ENCODE results near the gene HACD3.

Gene HACD3

GRCh38 chr15:65540314-65540713 is 10.1 kb downstream of the HACD3 start:
- TF ChIP-seq TEAD4 (IDR thresholded peaks at IDR 0.05) (no peak), ZBTB7A (IDR thresholded peaks at IDR 0.05; ENCODE audit: low read depth) (no peak), CEBPB (IDR thresholded peaks at IDR 0.05) (no peak), TCF12 (IDR thresholded peaks at IDR 0.05; ENCODE audit: low read depth) (no peak)

- no peak for TF ChIP-seq TAF1 (IDR thresholded peaks at IDR 0.05; ENCODE audit: low read depth)
- TF ChIP-seq EP300 (IDR thresholded peaks at IDR 0.05; ENCODE audit: borderline replicate concordance) = no peak
- no peak for TF ChIP-seq CEBPB (IDR thresholded peaks at IDR 0.05)
- no peak for TF ChIP-seq EGR1 (IDR thresholded peaks at IDR 0.05)
- no peak for TF ChIP-seq MAX (IDR thresholded peaks at IDR 0.05)
- TF ChIP-seq, protein P1, sequence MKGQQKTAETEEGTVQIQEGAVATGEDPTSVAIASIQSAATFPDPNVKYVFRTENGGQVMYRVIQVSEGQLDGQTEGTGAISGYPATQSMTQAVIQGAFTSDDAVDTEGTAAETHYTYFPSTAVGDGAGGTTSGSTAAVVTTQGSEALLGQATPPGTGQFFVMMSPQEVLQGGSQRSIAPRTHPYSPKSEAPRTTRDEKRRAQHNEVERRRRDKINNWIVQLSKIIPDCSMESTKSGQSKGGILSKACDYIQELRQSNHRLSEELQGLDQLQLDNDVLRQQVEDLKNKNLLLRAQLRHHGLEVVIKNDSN (IDR thresholded peaks at IDR 0.05) = no peak
- TF ChIP-seq ZBTB7A (IDR thresholded peaks at IDR 0.05; ENCODE audit: low read depth) = no peak
- TF ChIP-seq TEAD4 (IDR thresholded peaks at IDR 0.05) = no peak
- no peak for TF ChIP-seq RAD21 (IDR thresholded peaks at IDR 0.05; ENCODE audit: low read depth)
- no peak for TF ChIP-seq TCF12 (IDR thresholded peaks at IDR 0.05; ENCODE audit: low read depth)
- TF ChIP-seq FOXM1 (IDR thresholded peaks at IDR 0.05; ENCODE audit: borderline replicate concordance, low read depth) = no peak
- no peak for TF ChIP-seq CREB1 (IDR thresholded peaks at IDR 0.05; ENCODE audit: low read depth)
- no peak for TF ChIP-seq REST (IDR thresholded peaks at IDR 0.05; ENCODE audit: low read depth)
- TF ChIP-seq YY1 (IDR thresholded peaks at IDR 0.05; ENCODE audit: low read depth) = no peak
- no peak for TF ChIP-seq NFIC (IDR thresholded peaks at IDR 0.05)
These were observed 11.1 kb downstream of the HACD3 start for GRCh38 chr15:65541231-65541820.

DNA sequence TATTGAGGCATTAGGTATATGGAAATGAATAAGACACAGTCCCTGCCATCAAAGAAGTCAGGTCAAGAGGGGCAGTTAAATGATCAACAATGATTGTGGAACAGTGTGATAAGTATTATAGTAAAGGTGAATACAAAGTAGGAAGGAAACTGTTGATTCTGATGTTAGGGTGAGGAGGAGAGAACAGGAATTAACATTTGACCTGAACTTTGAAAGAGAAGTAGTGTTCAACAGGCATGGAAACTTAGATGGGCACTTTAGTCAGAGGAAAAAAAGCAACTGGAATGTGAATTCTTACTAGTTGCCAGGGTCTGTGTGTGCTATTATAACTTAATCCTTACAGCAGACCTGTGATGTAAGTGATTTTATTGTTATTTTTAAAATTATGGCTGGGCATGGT is 17.6 kb downstream of the HACD3 start:
- TF ChIP-seq, protein P1 (IDR thresholded peaks at IDR 0.05) = no peak
- no peak for TF ChIP-seq TCF12 (IDR thresholded peaks at IDR 0.05; ENCODE audit: low read depth)
- no peak for TF ChIP-seq TAF1 (IDR thresholded peaks at IDR 0.05; ENCODE audit: low read depth)
- TF ChIP-seq MAX (IDR thresholded peaks at IDR 0.05) = no peak
- TF ChIP-seq YY1 (IDR thresholded peaks at IDR 0.05; ENCODE audit: low read depth) = no peak
- no peak for TF ChIP-seq ZBTB7A (IDR thresholded peaks at IDR 0.05; ENCODE audit: low read depth)
- no peak for TF ChIP-seq EGR1 (IDR thresholded peaks at IDR 0.05)
- no peak for TF ChIP-seq NFIC (IDR thresholded peaks at IDR 0.05)
- TF ChIP-seq FOXM1 (IDR thresholded peaks at IDR 0.05; ENCODE audit: borderline replicate concordance, low read depth) = no peak
- no peak for TF ChIP-seq CREB1 (IDR thresholded peaks at IDR 0.05; ENCODE audit: low read depth)
- TF ChIP-seq TEAD4 (IDR thresholded peaks at IDR 0.05) = no peak
- no peak for TF ChIP-seq RAD21 (IDR thresholded peaks at IDR 0.05; ENCODE audit: low read depth)
- TF ChIP-seq CEBPB (IDR thresholded peaks at IDR 0.05) = no peak
- no peak for TF ChIP-seq EP300 (IDR thresholded peaks at IDR 0.05; ENCODE audit: borderline replicate concordance)
- no peak for TF ChIP-seq REST (IDR thresholded peaks at IDR 0.05; ENCODE audit: low read depth)

DNA sequence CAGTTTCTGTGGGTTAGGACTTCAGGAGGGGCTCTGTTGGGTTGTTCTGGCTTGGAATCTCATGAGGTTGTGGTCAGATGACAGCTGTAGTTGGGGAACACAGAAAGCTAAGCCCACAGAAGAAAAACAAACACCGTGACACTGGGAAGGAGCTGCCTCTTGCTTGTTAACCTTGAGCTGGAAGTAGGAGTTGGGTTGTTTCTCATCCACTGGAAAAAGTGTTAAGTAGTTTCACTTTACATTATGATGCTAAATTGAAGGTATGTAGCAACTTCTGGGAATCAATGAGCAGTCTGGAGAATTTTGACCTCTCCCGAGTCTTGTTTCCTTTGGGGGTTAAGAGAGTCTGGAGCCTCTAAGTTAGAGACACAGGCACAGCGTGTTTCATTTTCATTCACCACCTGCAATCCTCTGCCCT is 20.4 kb downstream of the HACD3 start:
- TF ChIP-seq CREB1 (IDR thresholded peaks at IDR 0.05; ENCODE audit: low read depth) (no peak), YY1 (IDR thresholded peaks at IDR 0.05; ENCODE audit: low read depth) (no peak), TEAD4 (IDR thresholded peaks at IDR 0.05) (no peak), MAX (IDR thresholded peaks at IDR 0.05) (no peak), EGR1 (IDR thresholded peaks at IDR 0.05) (no peak), REST (IDR thresholded peaks at IDR 0.05; ENCODE audit: low read depth) (no peak), TCF12 (IDR thresholded peaks at IDR 0.05; ENCODE audit: low read depth) (no peak), TAF1 (IDR thresholded peaks at IDR 0.05; ENCODE audit: low read depth) (no peak), EP300 (IDR thresholded peaks at IDR 0.05; ENCODE audit: borderline replicate concordance) (no peak)
- TF ChIP-seq, protein P1 (IDR thresholded peaks at IDR 0.05) = no peak
